Thoracic aorta (tissue), 2 donors: ENCODE measurements around the gene KRTAP12-3. TPM values are rescaled to one million over a fixed set of nuclear protein-coding genes. Genes with fewer than 3 reads are reported as not detected.

ENCODE experiments used
- ATAC-seq: fragments of 150-250 bp; one replicate; pipeline ENCODE4 v1.8.0; 2017; ENCODE audit warnings: low read depth; ENCODE audit not compliant: insufficient number of reproducible peaks, low FRiP score
- DNase-seq: peaks from one replicate; pipeline ENCODE4 v3.0.0-alpha.2; 2020; ENCODE audit warnings: low spot score
- H3K27ac ChIP-seq, 2 donors: fragments of 200-600 bp; sonication (generic); 1 replicate in 1 of 2; 2 replicates in 1 of 2; pipeline ENCODE4 v1.5.1; 2016; ENCODE audit warnings: mild to moderate bottlenecking in 2 of 2, moderate library complexity in 2 of 2
- H3K27me3 ChIP-seq: fragments of 200-600 bp; sonication (generic); replicated peaks from 2 replicates; pipeline ENCODE4 v1.6.0; 2016; ENCODE audit warnings: mild to moderate bottlenecking; ENCODE audit not compliant: insufficient read depth
- H3K36me3 ChIP-seq: fragments of 200-600 bp; sonication (generic); one replicate; pipeline ENCODE4 v1.5.1; 2016
- H3K4me1 ChIP-seq, 2 donors: fragments of 200-600 bp; sonication (generic); 1 replicate in 1 of 2; 2 replicates in 1 of 2; pipeline versions ENCODE4 v1.5.1 to v1.6.0; 2016; ENCODE audit warnings: low read depth in 2 of 2, mild to moderate bottlenecking in 1 of 2; ENCODE audit not compliant: control insufficient read depth in 1 of 2
- H3K4me3 ChIP-seq: fragments of 200-600 bp; sonication (generic); 2 replicates; pipeline ENCODE4 v1.5.1; 2016; ENCODE audit warnings: mild to moderate bottlenecking
- H3K9me3 ChIP-seq: fragments of 200-600 bp; sonication (generic); 2 replicates; pipeline ENCODE4 v1.5.1; 2016
- CTCF ChIP-seq: fragments of 200-600 bp; sonication (generic); IDR thresholded peaks from one replicate; pipeline ENCODE4 v1.5.1; 2019; ENCODE audit warnings: antibody characterized with exemption
- total RNA-seq, 2 donors: library from RNA; depleted of rRNA; stranded (reverse); fragments of >200 nt; gene quantifications; one replicate each; pipeline versions ENCODE4 v1.1.0 to v1.2.3, GENCODE V29; 2016

Gene KRTAP12-3
- total RNA-seq, 2 donors from 2014 or later = not detected

GRCh38 chr21:44706026-44706705 lies 48.4 kb downstream of the KRTAP12-3 start:
- Histone ChIP-seq H3K4me1 (no peaks in the 10 kb centered on the region), H3K27ac (no peak overlapping the region), H3K27me3 (peaks cover 10% of the 10 kb centered on the region), H3K4me3 (no peak overlapping the region), H3K9me3 (no peaks in the 10 kb centered on the region), H3K36me3 (no peaks in the 10 kb centered on the region)
- no peak for ATAC-seq
- no peak for DNase-seq
- TF ChIP-seq CTCF = no peak

- ATAC-seq (no peak), DNase-seq (no peak)
- peaks cover 10% of the 10 kb centered on the region for H3K27me3 ChIP-seq
- H3K4me3 ChIP-seq = no peak overlapping the region
- no peak overlapping the region for H3K27ac ChIP-seq
- H3K36me3 ChIP-seq = no peaks in the 10 kb centered on the region
- TF ChIP-seq CTCF = no peak
- no peaks in the 10 kb centered on the region for H3K9me3 ChIP-seq
- H3K4me1 ChIP-seq = no peaks in the 10 kb centered on the region
Observed at GRCh38 chr21:44706706-44707581, 49.2 kb downstream of the KRTAP12-3 start.

Other genes with a start within 250 kb of the KRTAP12-3 start
- gene LRRC3, start 202.4 kb upstream of the KRTAP12-3 start, total RNA-seq = 1 to 10 TPM; 6.5 to 8.3 TPM
- gene KRTAP10-1, start 117.7 kb upstream of the KRTAP12-3 start, total RNA-seq = not detected
- gene KRTAP10-2, start 106.4 kb upstream of the KRTAP12-3 start, total RNA-seq = not detected
- not detected for gene KRTAP10-3, start 99.1 kb upstream of the KRTAP12-3 start, total RNA-seq
- not detected for gene KRTAP10-4, start 84.2 kb upstream of the KRTAP12-3 start, total RNA-seq
- gene KRTAP10-5, start 77.3 kb upstream of the KRTAP12-3 start, total RNA-seq = not detected
- not detected for gene KRTAP10-6, start 65.4 kb upstream of the KRTAP12-3 start, total RNA-seq
- gene KRTAP10-7, start 57.3 kb upstream of the KRTAP12-3 start, total RNA-seq = not detected
- gene KRTAP10-8, start 45.9 kb upstream of the KRTAP12-3 start, total RNA-seq = not detected
- gene KRTAP10-9, start 30.8 kb upstream of the KRTAP12-3 start, total RNA-seq = not detected
- not detected for gene KRTAP10-10, start 20.6 kb upstream of the KRTAP12-3 start, total RNA-seq
- gene KRTAP10-11, start 11.5 kb upstream of the KRTAP12-3 start, total RNA-seq = not detected
- gene KRTAP12-4, start 3.3 kb upstream of the KRTAP12-3 start, total RNA-seq = not detected
- gene KRTAP12-2, start 9.0 kb downstream of the KRTAP12-3 start, total RNA-seq = not detected
- gene KRTAP12-1, start 24.2 kb downstream of the KRTAP12-3 start, total RNA-seq = not detected
- not detected for gene KRTAP10-12, start 39.2 kb downstream of the KRTAP12-3 start, total RNA-seq
- gene TSPEAR, start 53.6 kb downstream of the KRTAP12-3 start, total RNA-seq = not detected
- gene UBE2G2, start 143.9 kb downstream of the KRTAP12-3 start, total RNA-seq = 100 to 1,000 TPM in 1 of 2 donors, 10 to 100 TPM in 1; 67.7 to 138 TPM
- gene SUMO3, start 160.1 kb downstream of the KRTAP12-3 start, total RNA-seq = 10 to 100 TPM; 66.5 to 66.9 TPM
- gene PTTG1IP, start 215.8 kb downstream of the KRTAP12-3 start, total RNA-seq = 100 to 1,000 TPM; 301 to 351 TPM